Right lobe of liver (tissue), 4 donors: Measurements from ENCODE around the gene LIN9.

Experiments
- CTCF ChIP-seq, 4 donors: fragments of 200-600 bp in 3 of 4; fragments of 450-650 bp in 1 of 4; IDR thresholded peaks; one replicate each; pipeline versions ENCODE4 v1.5.1 to v1.8.0; 2016 to 2022; ENCODE audit warnings: antibody characterized with exemption in 4 of 4, mild to moderate bottlenecking in 2 of 4
- POLR2A ChIP-seq: fragments of 450-650 bp; IDR thresholded peaks from one replicate; pipeline ENCODE4 v1.6.1; 2017; ENCODE audit warnings: antibody characterized with exemption, mild to moderate bottlenecking
- donor health status: DM: no; HTN: no; CAD: no.
- donor health status: DM: no; HTN: no; CAD: no.
- donor health status: DM: no; HTN: yes; CAD: no.

- TF ChIP-seq CTCF (IDR thresholded peaks at IDR 0.05) (no peak), POLR2A (no peak)
Measured at GRCh38 chr1:226342656-226343055, 33.7 kb upstream of the LIN9 start.
